RWPE2 (cell line): ENCODE measurements around the gene TPCN2.

Experiments used
- ATAC-seq: fragments of 200-7000 bp; cut with Tn5 transposase; 3 replicates; pipeline ENCODE4 v1.9.1; 2021; ENCODE audit warnings: low read depth
- DNase-seq: peaks from one replicate; pipeline ENCODE4 v3.0.0-alpha.2; 2020; ENCODE audit warnings: low spot score
- H3K27ac ChIP-seq: fragments of 450-650 bp; 2 replicates; pipeline ENCODE4 v1.5.1; 2017; ENCODE audit warnings: mild to moderate bottlenecking; ENCODE audit not compliant: poor library complexity, severe bottlenecking
- H3K27me3 ChIP-seq: fragments of 250-450 bp; sonication (Bioruptor Pico); 2 replicates; pipeline ENCODE4 v1.5.1; 2021; ENCODE audit warnings: mild to moderate bottlenecking, moderate library complexity; ENCODE audit not compliant: insufficient read depth, poor library complexity, severe bottlenecking
- H3K36me3 ChIP-seq: fragments of 250-450 bp; sonication (Bioruptor Pico); 2 replicates; pipeline ENCODE4 v1.5.1; 2020; ENCODE audit warnings: low read depth, mild to moderate bottlenecking, moderate library complexity
- H3K4me1 ChIP-seq: fragments of 250-450 bp; sonication (Bioruptor Pico); 2 replicates; pipeline ENCODE4 v1.5.1; 2021; ENCODE audit warnings: mild to moderate bottlenecking, moderate library complexity; ENCODE audit not compliant: insufficient read depth, poor library complexity, severe bottlenecking
- H3K4me3 ChIP-seq: fragments of 250-450 bp; sonication (Bioruptor Pico); 2 replicates; pipeline ENCODE4 v1.5.1; 2021; ENCODE audit warnings: mild to moderate bottlenecking, moderate library complexity; ENCODE audit not compliant: severe bottlenecking
- H3K9me3 ChIP-seq: fragments of 250-450 bp; sonication (Bioruptor Pico); 2 replicates; pipeline ENCODE4 v1.5.1; 2021; ENCODE audit warnings: mild to moderate bottlenecking, moderate library complexity; ENCODE audit not compliant: severe bottlenecking
- CTCF ChIP-seq: fragments of 450-650 bp; IDR thresholded peaks from one replicate; pipeline ENCODE4 v1.5.1; 2017; ENCODE audit warnings: mild to moderate bottlenecking, moderate library complexity; ENCODE audit not compliant: poor library complexity, severe bottlenecking

TPCN2 gene

GRCh38 chr11:69150175-69150574 is 101.4 kb downstream of the TPCN2 start:
- no peak for TF ChIP-seq CTCF
- H3K4me3 ChIP-seq, result no peak overlapping the region
- DNase-seq (no peak), ATAC-seq (no peak)
- peaks cover 11% of the 10 kb centered on the region for H3K9me3 ChIP-seq
- no peaks in the 10 kb centered on the region for H3K36me3 ChIP-seq
- H3K4me1 ChIP-seq, result no peaks in the 10 kb centered on the region
- H3K27ac ChIP-seq, result no peak overlapping the region
- no peaks in the 10 kb centered on the region for H3K27me3 ChIP-seq

DNA sequence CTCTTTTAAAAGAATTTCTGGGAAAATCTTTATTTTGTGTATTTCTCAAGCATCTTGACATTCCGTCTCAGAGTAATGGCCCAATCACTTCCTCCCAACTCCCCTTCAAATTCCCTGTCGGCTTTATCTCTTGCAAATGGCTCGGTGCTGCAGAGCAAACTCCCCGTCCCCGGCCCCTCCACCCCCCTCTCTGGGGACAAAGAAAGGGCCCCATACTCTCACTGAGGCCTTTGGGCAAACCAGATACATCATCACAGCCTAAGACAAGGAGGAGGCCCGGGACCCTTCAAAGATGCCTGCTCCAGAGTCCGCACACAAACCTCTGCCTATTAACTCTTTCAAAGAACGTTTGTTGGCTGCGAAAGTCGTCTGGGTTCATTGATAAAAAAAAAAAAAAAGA is 103.1 kb downstream of the TPCN2 start:
- Histone ChIP-seq H3K27me3 (no peaks in the 10 kb centered on the region), H3K27ac (no peak overlapping the region), H3K9me3 (peaks cover 2% of the 10 kb centered on the region), H3K36me3 (no peaks in the 10 kb centered on the region), H3K4me3 (no peak overlapping the region), H3K4me1 (no peaks in the 10 kb centered on the region)
- TF ChIP-seq CTCF, result no peak
- DNase-seq (no peak), ATAC-seq (no peak)

DNA sequence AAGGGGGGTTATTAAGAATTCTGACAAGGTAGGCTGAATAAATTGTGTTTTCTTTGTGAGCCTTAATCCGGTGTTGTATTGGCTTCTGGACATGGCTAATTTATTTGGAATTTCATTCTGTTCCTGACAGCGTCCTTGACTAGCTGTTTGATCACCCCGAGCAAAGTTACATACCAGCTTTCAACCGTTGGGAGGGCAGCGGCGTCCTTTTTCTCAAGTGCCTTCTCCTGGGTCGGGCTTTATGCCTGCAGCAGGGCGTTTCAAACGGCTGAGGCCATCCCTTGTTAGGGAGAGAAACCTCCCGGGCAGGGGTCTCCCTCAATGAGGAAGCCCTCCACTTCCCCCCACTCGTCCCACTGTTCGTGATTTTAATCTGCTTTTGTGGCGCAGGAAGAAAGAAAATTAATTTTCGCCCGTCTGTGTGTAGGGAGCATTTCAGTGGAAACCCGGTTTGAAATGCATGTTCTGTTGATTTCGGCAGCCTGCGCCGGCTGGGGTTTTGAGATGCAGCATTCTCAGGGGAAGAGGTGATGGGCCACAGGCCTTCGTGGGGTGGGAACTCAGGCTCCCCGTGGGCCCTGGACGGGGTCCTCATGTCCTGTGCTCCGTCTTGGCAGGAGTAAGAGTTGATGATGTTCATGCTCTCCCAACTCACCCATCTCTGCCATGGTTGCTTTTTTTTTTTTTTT is 104.1 kb downstream of the TPCN2 start:
- no peak for TF ChIP-seq CTCF
- ATAC-seq, result no peak

DNA sequence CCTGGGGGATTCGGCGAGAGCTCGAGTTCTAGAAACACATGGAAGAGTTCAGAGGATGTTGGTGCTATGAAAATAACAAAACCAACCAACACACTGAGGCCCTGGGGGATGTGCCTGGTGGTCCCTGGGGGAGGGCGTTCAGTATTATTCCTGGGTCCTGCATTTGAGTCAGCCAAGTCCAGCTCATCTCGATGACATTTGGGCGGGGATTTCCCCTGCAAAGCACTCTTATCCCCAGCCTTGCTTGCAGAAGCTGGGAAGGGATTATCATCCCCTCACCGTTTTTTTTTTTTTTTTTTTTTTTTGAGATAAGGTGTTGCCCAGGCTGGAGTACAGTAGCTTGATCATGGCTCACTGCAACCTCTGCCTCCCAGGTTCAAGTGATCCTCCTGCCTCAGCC is 104.9 kb downstream of the TPCN2 start:
- Histone ChIP-seq H3K27me3 (no peaks in the 10 kb centered on the region), H3K36me3 (no peaks in the 10 kb centered on the region), H3K4me3 (no peak overlapping the region), H3K9me3 (no peaks in the 10 kb centered on the region), H3K27ac (no peak overlapping the region), H3K4me1 (no peaks in the 10 kb centered on the region)
- DNase-seq, result no peak
- ATAC-seq, result no peak
- no peak for TF ChIP-seq CTCF

More for the DNA sequence above, 104.1 kb downstream of the TPCN2 start:
- no peaks in the 10 kb centered on the region for H3K4me1 ChIP-seq
- no peaks in the 10 kb centered on the region for H3K9me3 ChIP-seq
- H3K36me3 ChIP-seq, result no peaks in the 10 kb centered on the region
- no peak overlapping the region for H3K4me3 ChIP-seq
- no peak for DNase-seq
- H3K27ac ChIP-seq, result no peak overlapping the region
- H3K27me3 ChIP-seq, result no peaks in the 10 kb centered on the region

- no peaks in the 10 kb centered on the region for H3K36me3 ChIP-seq
- H3K27ac ChIP-seq, result no peak overlapping the region
- DNase-seq (no peak), ATAC-seq (no peak)
- H3K9me3 ChIP-seq, result no peaks in the 10 kb centered on the region
- no peak for TF ChIP-seq CTCF
- no peaks in the 10 kb centered on the region for H3K27me3 ChIP-seq
- H3K4me3 ChIP-seq, result no peak overlapping the region
- H3K4me1 ChIP-seq, result no peaks in the 10 kb centered on the region
Measured at GRCh38 chr11:69154211-69154913, 105.6 kb downstream of the TPCN2 start.
